ENCODE results near the gene HMGA1. TPM values are rescaled to one million over a fixed set of nuclear protein-coding genes. Genes with fewer than 3 reads are reported as not detected.

HMGA1 gene
- total and polyA plus RNA-seq, 2 of the 13 experiments (the other 11 are each of a cell fraction or from before 2014, with no cell fraction given), result 117 to 145 TPM

DNA sequence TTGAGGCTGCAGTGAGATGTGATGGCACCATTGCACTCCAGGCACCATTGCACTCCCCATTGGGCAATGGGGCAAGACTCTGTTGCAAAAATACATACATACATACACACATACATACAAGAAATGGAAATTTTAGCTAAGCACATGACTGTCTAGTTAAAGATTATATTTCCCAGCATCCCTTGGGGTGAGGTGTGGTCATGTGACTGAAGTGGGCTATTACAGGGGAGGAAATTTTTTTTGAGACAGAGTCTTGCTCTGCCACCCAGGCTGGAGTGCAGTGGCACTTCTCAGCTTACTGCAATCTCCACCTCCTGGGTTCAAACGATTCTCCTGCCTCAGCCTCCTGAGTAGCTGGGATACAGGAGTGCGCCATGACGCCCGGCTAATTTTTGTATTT, 32.0 kb upstream of the HMGA1 start:
- peaks cover 6% of the 10 kb centered on the region; the same call in 1 of the 2 replicates for H3K4me1 ChIP-seq (ENCODE audit: insufficient read depth, low read length)
- TF ChIP-seq TAF15 (IDR thresholded peaks at IDR 0.05; ENCODE audit: low read depth, low read length, poor library complexity, severe bottlenecking) (no peak), FOXC1 (CRISPR knock-in tag; IDR thresholded peaks at IDR 0.05; ENCODE audit: borderline replicate concordance) (no peak), ZNF432 (CRISPR knock-in tag; IDR thresholded peaks at IDR 0.05; ENCODE audit: borderline replicate concordance) (no peak)
- no peaks in the 10 kb centered on the region for H3K9me3 ChIP-seq (ENCODE audit: low read length)
- in situ Hi-C loops (cut with HindIII; ENCODE audit: extremely low pct_ligation_motif_present, low pct_unique_long_range_greater_than_20kb) (no loop called here), intact Hi-C loops (cut with micrococcal nuclease; ENCODE audit: unreplicated experiment) (no loop called here)
- H3K27me3 ChIP-seq (ENCODE audit: control insufficient read depth in 1 of 2, insufficient read depth in 2 of 2, low read length in 2 of 2), result peaks cover 5 to 27% of the 10 kb centered on the region in 2 experiments; a peak in 4 of 5 replicates
- no peaks in the 10 kb centered on the region for H3K79me2 ChIP-seq (ENCODE audit: insufficient read depth, low read length)
- H3K27ac ChIP-seq (ENCODE audit: extremely low read length, insufficient read depth, low read length), result no peak overlapping the region
- H3K36me3 ChIP-seq (replicated peaks in 1 of 2; ENCODE audit: control insufficient read depth in 1 of 2, insufficient read depth in 2 of 2, low read length in 2 of 2), result no peaks in the 10 kb centered on the region
- no peak overlapping the region for H2AFZ ChIP-seq (ENCODE audit: low read length)
- no peaks in the 10 kb centered on the region for H4K20me1 ChIP-seq (ENCODE audit: insufficient read depth, low read length)
- no peak overlapping the region for H3K9ac ChIP-seq (ENCODE audit: insufficient read depth, low read depth, low read length)
- FAIRE-seq, result no peak
- POLR2A ChIA-PET, result no interaction called here
- WGBS (ENCODE audit: low lambda C conversion rate), result 53% methylated on average over 4 of the region's 4 CpGs
- H3K4me3 ChIP-seq (replicated peaks in 1 of 3; ENCODE audit: insufficient read depth in 1 of 3, low read depth in 2 of 3, low read length in 3 of 3), result no peak overlapping the region
- no TSS peak for BruUV-seq (replicated peaks)
- CTCF ChIA-PET (ENCODE audit: low intra/inter-chr PET ratio, low total read pairs), result no interaction called here
- no peak for DNase-seq (ENCODE audit: low spot score)
- H3K4me2 ChIP-seq (ENCODE audit: low read depth, low read length), result no peak overlapping the region
- ATAC-seq, result no peak

DNA sequence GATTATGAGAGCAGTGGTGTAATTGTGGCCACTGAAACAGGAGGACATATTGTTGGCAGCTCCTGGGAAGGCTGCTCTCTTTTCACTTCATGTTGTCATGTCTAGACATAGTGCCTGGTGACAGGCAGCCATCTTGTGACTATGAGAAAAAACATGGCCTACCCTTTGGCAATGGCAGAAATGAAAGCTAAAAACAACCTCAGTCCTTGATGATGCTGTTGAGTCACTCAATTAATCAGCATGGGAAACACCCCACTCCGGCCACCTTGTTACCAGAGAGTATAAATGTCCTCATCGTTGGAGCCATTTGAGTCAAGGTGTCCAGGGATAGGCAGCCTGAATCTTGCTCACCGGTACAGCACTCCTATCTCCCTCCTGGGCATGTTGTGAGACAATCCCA, 31.2 kb upstream of the HMGA1 start:
- FAIRE-seq (no peak), ATAC-seq (no peak), DNase-seq (ENCODE audit: low spot score) (no peak)
- H3K36me3 ChIP-seq (replicated peaks in 1 of 2; ENCODE audit: control insufficient read depth in 1 of 2, insufficient read depth in 2 of 2, low read length in 2 of 2), result no peaks in the 10 kb centered on the region
- ChIA-PET POLR2A (no interaction called here), CTCF (ENCODE audit: low intra/inter-chr PET ratio, low total read pairs) (no interaction called here)
- no TSS peak for BruUV-seq (replicated peaks)
- peaks cover 6% of the 10 kb centered on the region; the same call in 1 of the 2 replicates for H3K4me1 ChIP-seq (ENCODE audit: insufficient read depth, low read length)
- H2AFZ ChIP-seq (ENCODE audit: low read length), result no peak overlapping the region
- no peaks in the 10 kb centered on the region for H4K20me1 ChIP-seq (ENCODE audit: insufficient read depth, low read length)
- in situ Hi-C loops (cut with HindIII; ENCODE audit: extremely low pct_ligation_motif_present, low pct_unique_long_range_greater_than_20kb) (no loop called here), intact Hi-C loops (cut with micrococcal nuclease; ENCODE audit: unreplicated experiment) (no loop called here)
- no peak for TF ChIP-seq ZKSCAN1 (IDR thresholded peaks at IDR 0.05; ENCODE audit: low read length)
- TF ChIP-seq SMARCE1 (IDR thresholded peaks at IDR 0.05; ENCODE audit: borderline replicate concordance), result no peak
- TF ChIP-seq, protein P1, sequence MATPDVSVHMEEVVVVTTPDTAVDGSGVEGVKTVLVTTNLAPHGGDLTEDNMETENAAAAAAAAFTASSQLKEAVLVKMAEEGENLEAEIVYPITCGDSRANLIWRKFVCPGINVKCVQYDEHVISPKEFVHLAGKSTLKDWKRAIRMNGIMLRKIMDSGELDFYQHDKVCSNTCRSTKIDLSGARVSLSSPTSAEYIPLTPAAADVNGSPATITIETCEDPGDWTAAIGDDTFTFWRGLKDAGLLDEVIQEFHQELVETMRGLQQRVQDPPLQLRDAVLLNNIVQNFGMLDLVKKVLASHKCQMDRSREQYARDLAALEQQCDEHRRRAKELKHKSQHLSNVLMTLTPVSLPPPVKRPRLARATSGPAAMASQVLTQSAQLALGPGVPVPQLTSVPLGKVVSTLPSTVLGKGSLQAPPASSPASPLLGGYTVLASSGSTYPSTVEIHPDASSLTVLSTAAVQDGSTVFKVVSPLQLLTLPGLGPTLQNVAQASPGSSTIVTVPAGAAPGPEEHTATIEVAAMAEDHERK (CRISPR knock-in tag; IDR thresholded peaks at IDR 0.05; ENCODE audit: low read depth), result no peak
- TF ChIP-seq ZEB1 (IDR thresholded peaks at IDR 0.05; ENCODE audit: insufficient replicate concordance, low read depth), result no peak
- no peak for TF ChIP-seq PITX1 (CRISPR knock-in tag; IDR thresholded peaks at IDR 0.05)
- TF ChIP-seq REXO4 (CRISPR knock-in tag; IDR thresholded peaks at IDR 0.05; ENCODE audit: borderline replicate concordance), result no peak
- no peak for TF ChIP-seq TBX2 (CRISPR knock-in tag; IDR thresholded peaks at IDR 0.05; ENCODE audit: borderline replicate concordance)
- TF ChIP-seq ZNF101 (CRISPR knock-in tag; IDR thresholded peaks at IDR 0.05; ENCODE audit: borderline replicate concordance, low read depth), result no peak
- WGBS (ENCODE audit: low lambda C conversion rate), result 57% methylated on average over 3 of the region's 3 CpGs
- no peak overlapping the region for H3K4me2 ChIP-seq (ENCODE audit: low read depth, low read length)
- peaks cover 5 to 27% of the 10 kb centered on the region in 2 experiments; a peak in 4 of 5 replicates for H3K27me3 ChIP-seq (ENCODE audit: control insufficient read depth in 1 of 2, insufficient read depth in 2 of 2, low read length in 2 of 2)
- no peak overlapping the region for H3K4me3 ChIP-seq (replicated peaks in 1 of 3; ENCODE audit: insufficient read depth in 1 of 3, low read depth in 2 of 3, low read length in 3 of 3)
- no peak overlapping the region for H3K27ac ChIP-seq (ENCODE audit: extremely low read length, insufficient read depth, low read length)
- no peak overlapping the region for H3K9ac ChIP-seq (ENCODE audit: insufficient read depth, low read depth, low read length)
- no peaks in the 10 kb centered on the region for H3K79me2 ChIP-seq (ENCODE audit: insufficient read depth, low read length)
- H3K9me3 ChIP-seq (ENCODE audit: low read length), result no peaks in the 10 kb centered on the region

Measured in HepG2 (cell line).